KOPT-K1 (cell line): ENCODE results near the gene ZC2HC1B.

Experiments used
- H3K27ac ChIP-seq: fragments of 200-600 bp; sonication (generic); 2 replicates; pipeline ENCODE4 v1.5.1; 2016; ENCODE audit warnings: antibody characterized with exemption, mild to moderate bottlenecking, low read depth, low read length; ENCODE audit not compliant: poor library complexity, severe bottlenecking
- H3K36me3 ChIP-seq: fragments of 200-600 bp; sonication (generic); 2 replicates; pipeline ENCODE4 v1.5.1; 2017; ENCODE audit warnings: antibody characterized with exemption, mild to moderate bottlenecking, low read length, moderate library complexity; ENCODE audit not compliant: insufficient read depth
- H3K9me3 ChIP-seq: fragments of 200-600 bp; sonication (generic); 2 replicates; pipeline ENCODE4 v1.5.1; 2017; ENCODE audit warnings: antibody characterized with exemption, low read length, mild to moderate bottlenecking; ENCODE audit not compliant: insufficient read depth, poor library complexity, severe bottlenecking

The ZC2HC1B gene

GRCh38 chr6:143864234-143864633, at the start of gene ZC2HC1B:
TSS of gene ZC2HC1B (plus strand) at chr6:143864474. CDS start at chr6:143864540, 66 bp downstream.
- Histone ChIP-seq H3K36me3 (peaks cover 77% of the 10 kb centered on the region), H3K27ac (no peak within 1 kb of the TSS), H3K9me3 (no peaks in the 10 kb centered on the region)

- H3K27ac ChIP-seq: no peak overlapping the region
- no peaks in the 10 kb centered on the region for H3K36me3 ChIP-seq
- no peaks in the 10 kb centered on the region for H3K9me3 ChIP-seq
Observed at GRCh38 chr6:143817621-143818020, 46.7 kb upstream of the ZC2HC1B start.

- H3K27ac ChIP-seq: no peak overlapping the region
Observed at GRCh38 chr6:143821359-143821758, 42.9 kb upstream of the ZC2HC1B start.

GRCh38 chr6:143822584-143823024, 41.7 kb upstream of the ZC2HC1B start:
- Histone ChIP-seq H3K36me3 (no peaks in the 10 kb centered on the region), H3K27ac (no peak overlapping the region), H3K9me3 (no peaks in the 10 kb centered on the region)

More at GRCh38 chr6:143821359-143821758, 42.9 kb upstream of the ZC2HC1B start:
- no peaks in the 10 kb centered on the region for H3K36me3 ChIP-seq
- no peaks in the 10 kb centered on the region for H3K9me3 ChIP-seq

GRCh38 chr6:143823548-143823947, 40.7 kb upstream of the ZC2HC1B start:
- no peak overlapping the region for H3K27ac ChIP-seq
- no peaks in the 10 kb centered on the region for H3K9me3 ChIP-seq
- no peaks in the 10 kb centered on the region for H3K36me3 ChIP-seq

- H3K9me3 ChIP-seq: no peaks in the 10 kb centered on the region
- H3K27ac ChIP-seq: no peak overlapping the region
- no peaks in the 10 kb centered on the region for H3K36me3 ChIP-seq
Observed at GRCh38 chr6:143828572-143828971, 35.7 kb upstream of the ZC2HC1B start.

GRCh38 chr6:143836150-143836549, 28.1 kb upstream of the ZC2HC1B start:
- H3K9me3 ChIP-seq: no peaks in the 10 kb centered on the region
- H3K36me3 ChIP-seq: no peaks in the 10 kb centered on the region
- no peak overlapping the region for H3K27ac ChIP-seq

GRCh38 chr6:143838395-143838794, 25.9 kb upstream of the ZC2HC1B start:
- Histone ChIP-seq H3K36me3 (no peaks in the 10 kb centered on the region), H3K9me3 (no peaks in the 10 kb centered on the region), H3K27ac (no peak overlapping the region)

GRCh38 chr6:143839196-143839595, 25.1 kb upstream of the ZC2HC1B start:
- H3K9me3 ChIP-seq: no peaks in the 10 kb centered on the region

GRCh38 chr6:143840595-143841265, 23.5 kb upstream of the ZC2HC1B start:
- Histone ChIP-seq H3K27ac (no peak overlapping the region), H3K36me3 (peaks cover 12% of the 10 kb centered on the region), H3K9me3 (no peaks in the 10 kb centered on the region)

More at GRCh38 chr6:143839196-143839595, 25.1 kb upstream of the ZC2HC1B start:
- no peaks in the 10 kb centered on the region for H3K36me3 ChIP-seq
- H3K27ac ChIP-seq: no peak overlapping the region

GRCh38 chr6:143842461-143842901, 21.8 kb upstream of the ZC2HC1B start:
- no peaks in the 10 kb centered on the region for H3K9me3 ChIP-seq
- peaks cover 30% of the 10 kb centered on the region for H3K36me3 ChIP-seq
- H3K27ac ChIP-seq: peak overlapping the region; percentile 89

GRCh38 chr6:143842902-143843676, 21.2 kb upstream of the ZC2HC1B start, which contains the start of gene LTV1:
TSS of gene LTV1 (plus strand) at chr6:143843338. CDS start at chr6:143843478, 140 bp downstream.
- peaks cover 36% of the 10 kb centered on the region for H3K36me3 ChIP-seq
- H3K27ac ChIP-seq: peak within 1 kb of the TSS; percentile 89
- H3K9me3 ChIP-seq: no peaks in the 10 kb centered on the region

- peak overlapping the region; percentile 89 for H3K27ac ChIP-seq
- no peaks in the 10 kb centered on the region for H3K9me3 ChIP-seq
- H3K36me3 ChIP-seq: peaks cover 42% of the 10 kb centered on the region
Observed at GRCh38 chr6:143843677-143843999, 20.6 kb upstream of the ZC2HC1B start.

- Histone ChIP-seq H3K36me3 (peaks cover 45% of the 10 kb centered on the region), H3K9me3 (no peaks in the 10 kb centered on the region), H3K27ac (peak overlapping the region; percentile 89)
Observed at GRCh38 chr6:143844006-143844405, 20.3 kb upstream of the ZC2HC1B start.

GRCh38 chr6:143845033-143845432, 19.2 kb upstream of the ZC2HC1B start:
- peaks cover 55% of the 10 kb centered on the region for H3K36me3 ChIP-seq
- H3K9me3 ChIP-seq: no peaks in the 10 kb centered on the region
- H3K27ac ChIP-seq: no peak overlapping the region
